Activated CD8-positive, alpha-beta memory T cell treated with anti-CD3 and anti-CD28 coated beads for 4 hours (primary cell): ENCODE results near the gene PIK3R1.
A peak's percentile ranks its signal among the peaks of the same experiment; 100 is the strongest.

Experiments
- DNase-seq, 2 donors: peaks; one replicate each; pipeline ENCODE4 v3.0.0-alpha.2; 2020; ENCODE audit warnings: low read depth in 2 of 2

Gene PIK3R1

GRCh38 chr5:68296895-68297294 lies 81.3 kb downstream of the PIK3R1 start:
- no peak for DNase-seq

DNA sequence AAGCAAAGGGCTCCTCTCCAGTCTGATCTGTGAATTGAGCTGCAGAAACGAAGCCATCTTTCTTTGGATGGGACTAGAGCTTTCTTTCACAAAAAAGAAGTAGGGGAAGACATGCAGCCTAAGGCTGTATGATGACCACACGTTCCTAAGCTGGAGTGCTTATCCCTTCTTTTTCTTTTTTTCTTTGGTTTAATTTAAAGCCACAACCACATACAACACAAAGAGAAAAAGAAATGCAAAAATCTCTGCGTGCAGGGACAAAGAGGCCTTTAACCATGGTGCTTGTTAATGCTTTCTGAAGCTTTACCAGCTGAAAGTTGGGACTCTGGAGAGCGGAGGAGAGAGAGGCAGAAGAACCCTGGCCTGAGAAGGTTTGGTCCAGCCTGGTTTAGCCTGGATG lies 82.1 kb downstream of the PIK3R1 start:
- no peak for DNase-seq

DNA sequence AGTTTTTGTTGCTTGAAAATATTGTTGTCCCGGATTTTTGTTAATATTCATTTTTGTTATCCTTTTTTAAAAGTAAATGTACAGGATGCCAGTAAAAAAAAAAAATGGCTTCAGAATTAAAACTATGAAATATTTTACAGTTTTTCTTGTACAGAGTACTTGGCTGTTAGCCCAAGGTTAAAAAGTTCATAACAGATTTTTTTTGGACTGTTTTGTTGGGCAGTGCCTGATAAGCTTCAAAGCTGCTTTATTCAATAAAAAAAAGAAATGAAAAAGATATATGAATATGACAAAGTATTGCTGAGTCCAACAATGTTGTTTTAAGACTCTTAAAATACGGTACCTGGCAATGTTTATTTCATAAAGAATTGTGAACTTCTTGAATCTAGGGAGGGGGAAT lies 82.9 kb downstream of the PIK3R1 start:
- DNase-seq = no peak

DNA sequence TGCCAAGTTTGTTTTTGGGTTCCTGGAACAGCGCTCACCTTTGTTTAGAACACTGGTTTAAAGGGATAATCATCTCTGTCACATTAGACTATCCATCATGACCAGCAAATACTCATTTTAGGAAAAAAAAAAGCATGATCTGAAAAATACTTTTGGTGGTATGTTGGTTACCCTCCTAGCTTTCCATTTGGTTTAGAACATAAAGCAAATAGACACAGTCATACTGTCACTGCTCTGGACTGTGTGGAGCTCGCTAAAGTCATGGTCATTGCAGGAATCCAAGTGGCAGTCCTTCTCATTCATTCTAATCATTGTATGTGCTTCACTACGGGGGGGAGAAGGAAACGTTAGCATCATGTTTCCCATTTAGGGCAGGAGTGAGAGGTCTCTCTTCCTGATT lies 83.5 kb downstream of the PIK3R1 start:
- no peak for DNase-seq

DNA sequence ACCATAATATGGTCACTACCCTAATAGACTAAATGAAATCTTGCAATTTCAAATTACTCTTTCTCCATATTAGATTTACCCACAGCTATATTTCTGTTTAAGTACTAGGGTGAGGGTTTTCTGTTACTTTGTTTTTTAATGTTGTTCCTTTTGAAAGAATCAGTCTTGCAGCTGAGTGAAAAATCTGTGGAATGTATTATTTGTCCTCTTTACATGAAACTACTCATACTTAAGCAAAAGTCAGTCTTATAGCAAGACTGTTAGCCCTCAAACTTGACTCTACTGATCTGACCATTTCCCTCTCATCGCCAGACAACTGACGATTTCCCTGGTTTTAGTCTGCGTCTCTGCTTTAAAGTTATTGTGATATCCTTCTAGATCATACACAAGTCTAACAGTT lies 84.0 kb downstream of the PIK3R1 start:
- DNase-seq = no peak

DNA sequence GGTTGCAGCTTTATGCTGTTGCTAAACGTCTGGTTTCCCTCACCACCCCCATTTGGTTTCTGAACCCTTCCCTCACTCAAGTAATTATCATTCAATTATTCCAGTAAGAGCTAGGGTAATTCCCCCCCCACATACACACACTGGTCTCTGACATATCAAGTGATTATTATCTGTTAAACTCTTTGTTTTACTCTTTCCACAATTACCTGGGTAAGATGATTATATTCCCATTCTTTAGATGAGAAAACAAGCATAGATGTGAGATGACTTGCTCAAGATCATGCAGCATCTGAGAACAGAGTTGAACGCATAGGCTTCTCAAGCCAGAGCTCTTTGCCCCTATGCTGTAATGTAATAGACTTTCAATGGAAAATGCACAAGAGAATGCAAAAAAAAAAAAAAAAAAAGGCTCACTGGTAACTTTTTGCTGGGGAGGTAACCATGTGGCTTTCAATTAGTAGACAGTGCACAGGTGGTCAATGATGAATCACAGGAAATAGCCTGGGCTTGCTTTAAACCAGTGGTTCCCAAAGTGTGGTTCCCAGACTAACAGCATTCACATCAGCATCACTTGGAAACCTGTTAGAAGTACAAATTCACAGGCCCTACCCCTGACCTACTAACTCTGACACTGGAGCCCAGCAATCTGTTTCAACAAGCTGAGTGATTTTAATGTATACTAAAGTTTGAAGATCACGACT lies 87.6 kb downstream of the PIK3R1 start:
- no peak for DNase-seq

- no peak for DNase-seq
Measured at GRCh38 chr5:68303754-68304420, 88.3 kb downstream of the PIK3R1 start.

- DNase-seq = no peak
Measured at GRCh38 chr5:68304421-68305052, 89.0 kb downstream of the PIK3R1 start.

DNA sequence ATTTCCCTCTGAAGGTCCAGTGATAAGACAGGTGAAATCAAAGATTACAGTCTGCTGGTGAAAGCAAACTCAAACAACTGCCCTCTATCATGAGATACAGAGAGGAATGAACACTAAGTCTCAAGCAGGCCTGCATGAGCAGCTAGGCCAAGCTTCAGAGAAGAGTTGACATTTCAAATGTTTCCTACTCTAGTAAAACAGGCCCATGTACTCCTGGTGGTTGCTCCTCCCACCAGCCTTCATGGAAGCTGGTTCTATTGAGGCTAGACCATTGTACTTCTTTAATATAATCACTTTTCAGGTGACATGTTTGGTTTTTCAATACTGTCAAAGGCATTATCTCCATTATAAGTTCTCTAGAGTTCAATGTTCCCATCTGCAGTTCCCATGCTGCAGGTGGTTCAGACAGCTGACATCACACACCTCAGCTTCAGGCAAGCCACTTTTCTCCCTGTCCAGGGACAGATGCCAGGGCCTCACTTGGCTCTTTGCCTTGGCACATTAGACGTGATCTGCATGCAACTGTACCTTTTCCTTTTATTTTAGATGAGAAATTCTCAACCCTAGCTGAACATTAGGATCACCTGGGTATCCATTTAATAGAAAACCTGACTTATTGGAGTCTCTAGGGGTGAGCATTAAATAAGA lies 89.8 kb downstream of the PIK3R1 start:
- no peak for DNase-seq

DNA sequence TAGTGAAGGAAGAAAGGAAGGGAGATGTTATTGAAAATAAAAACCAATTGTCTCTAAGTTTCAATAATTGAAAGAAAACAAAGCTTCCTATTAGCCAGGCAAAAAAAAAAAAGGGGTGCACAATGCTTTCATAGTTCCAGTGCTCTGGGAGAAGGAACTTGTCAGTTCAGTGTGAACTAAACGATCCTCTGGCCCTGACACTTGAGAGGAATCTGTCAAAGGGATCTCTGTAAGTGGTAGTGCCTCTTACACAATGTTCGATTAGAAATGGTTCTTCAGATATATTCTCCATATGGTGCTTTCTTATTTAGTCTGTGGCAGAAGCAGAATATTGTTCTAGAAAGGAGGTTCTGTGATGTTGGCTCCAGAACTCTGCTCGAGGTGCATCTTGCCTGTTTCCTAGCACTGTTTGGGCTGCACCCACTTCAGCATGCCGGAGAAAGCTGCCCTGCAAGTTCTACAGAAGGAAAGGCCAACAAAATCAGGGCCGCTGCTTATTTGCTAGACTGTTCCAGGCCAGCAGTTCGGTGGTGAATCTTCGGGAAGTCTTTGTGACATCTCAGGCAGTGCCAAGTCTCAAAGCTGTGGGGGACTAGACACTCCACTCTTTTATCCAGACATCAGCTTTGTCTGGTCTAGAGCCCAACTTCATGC lies 90.9 kb downstream of the PIK3R1 start:
- no peak for DNase-seq

DNA sequence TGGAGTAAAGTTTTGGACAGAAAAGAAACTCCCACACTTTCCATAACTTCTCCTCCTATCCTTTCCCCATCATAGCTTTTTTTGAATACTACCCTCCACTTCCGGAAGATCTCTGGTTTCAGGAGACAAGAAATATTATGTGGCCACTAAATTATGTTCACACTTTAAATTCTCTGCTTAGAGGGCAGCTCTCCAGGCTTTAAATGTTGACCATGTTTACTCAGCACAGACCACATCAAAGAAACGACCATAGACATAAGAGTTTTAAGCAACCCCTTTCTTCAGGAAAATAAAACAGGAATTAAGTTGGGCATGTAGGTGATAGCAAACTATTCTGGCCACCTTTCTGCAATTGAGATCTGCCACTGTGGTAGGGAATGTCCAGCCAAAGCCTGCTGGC lies 97.8 kb downstream of the PIK3R1 start:
- no peak for DNase-seq

DNA sequence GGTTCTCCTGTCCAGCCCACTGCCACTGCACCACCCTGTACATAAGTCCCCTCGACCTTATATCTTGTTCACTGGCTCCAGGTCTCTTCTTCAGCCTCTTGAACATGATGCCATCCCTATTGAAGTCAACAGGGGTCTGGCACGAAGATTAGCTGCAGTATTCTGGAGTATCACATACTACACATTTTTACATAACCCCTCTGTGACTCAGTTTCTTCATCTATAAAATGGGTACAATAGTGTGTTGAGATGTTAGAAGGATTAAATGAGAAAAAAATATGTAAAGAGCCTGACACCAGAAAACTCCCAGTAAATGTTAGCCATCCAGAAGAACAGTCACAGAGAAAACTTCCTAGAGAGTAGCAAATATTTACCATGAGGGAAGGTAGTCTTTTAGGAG lies 98.9 kb downstream of the PIK3R1 start:
- no peak for DNase-seq

DNA sequence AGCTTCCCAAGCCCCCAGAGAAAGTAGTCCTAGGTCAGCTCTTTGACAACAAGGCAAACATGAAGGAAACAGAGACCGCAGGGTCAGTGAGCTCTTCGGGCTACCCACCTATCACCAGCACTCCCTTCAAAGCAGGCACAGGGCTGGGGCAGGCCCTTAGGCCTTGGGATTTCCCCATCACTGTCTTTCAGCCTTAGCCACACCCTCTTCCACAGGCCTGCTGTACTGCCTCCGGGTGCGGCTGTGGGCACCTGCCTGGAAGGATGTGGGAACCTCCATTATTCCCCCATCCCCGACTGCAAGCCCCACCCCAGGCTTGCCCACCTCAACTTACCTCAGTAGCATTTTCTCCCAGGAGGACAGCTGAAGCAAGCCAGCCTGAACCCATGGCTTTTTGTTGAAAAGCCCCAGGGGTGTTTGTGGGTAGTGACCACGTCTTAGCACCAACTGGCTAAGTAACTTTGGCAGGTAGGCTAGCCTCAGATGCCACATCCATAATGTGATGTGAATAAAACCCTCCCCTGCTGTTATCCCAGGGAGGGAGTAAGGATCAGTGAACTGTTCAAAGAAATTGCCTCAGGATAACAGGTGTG lies 100.2 kb downstream of the PIK3R1 start:
- DNase-seq = peak in 1 of 2 donors; percentile 20

GRCh38 chr5:68316469-68316868 lies 100.9 kb downstream of the PIK3R1 start:
- no peak for DNase-seq

DNA sequence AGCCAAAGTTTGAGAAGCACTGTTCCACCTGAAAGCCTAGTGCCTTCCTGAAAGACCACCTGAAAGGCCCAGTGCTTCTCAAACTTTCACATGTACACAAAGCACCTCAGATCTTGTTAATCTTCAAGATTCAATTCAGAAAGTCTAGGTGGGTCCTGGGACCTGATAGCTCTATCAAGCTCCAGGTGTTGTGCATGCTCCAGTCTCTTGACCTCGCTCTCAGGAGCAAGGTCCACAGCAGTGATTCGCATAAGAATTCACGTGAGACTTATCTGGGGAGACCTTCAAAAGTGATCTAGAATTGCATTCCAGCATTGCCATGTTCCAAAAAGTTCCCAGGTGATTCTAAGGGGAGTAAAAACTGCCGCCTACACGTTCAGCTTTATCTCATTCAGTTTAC lies 102.1 kb downstream of the PIK3R1 start:
- DNase-seq = no peak

DNA sequence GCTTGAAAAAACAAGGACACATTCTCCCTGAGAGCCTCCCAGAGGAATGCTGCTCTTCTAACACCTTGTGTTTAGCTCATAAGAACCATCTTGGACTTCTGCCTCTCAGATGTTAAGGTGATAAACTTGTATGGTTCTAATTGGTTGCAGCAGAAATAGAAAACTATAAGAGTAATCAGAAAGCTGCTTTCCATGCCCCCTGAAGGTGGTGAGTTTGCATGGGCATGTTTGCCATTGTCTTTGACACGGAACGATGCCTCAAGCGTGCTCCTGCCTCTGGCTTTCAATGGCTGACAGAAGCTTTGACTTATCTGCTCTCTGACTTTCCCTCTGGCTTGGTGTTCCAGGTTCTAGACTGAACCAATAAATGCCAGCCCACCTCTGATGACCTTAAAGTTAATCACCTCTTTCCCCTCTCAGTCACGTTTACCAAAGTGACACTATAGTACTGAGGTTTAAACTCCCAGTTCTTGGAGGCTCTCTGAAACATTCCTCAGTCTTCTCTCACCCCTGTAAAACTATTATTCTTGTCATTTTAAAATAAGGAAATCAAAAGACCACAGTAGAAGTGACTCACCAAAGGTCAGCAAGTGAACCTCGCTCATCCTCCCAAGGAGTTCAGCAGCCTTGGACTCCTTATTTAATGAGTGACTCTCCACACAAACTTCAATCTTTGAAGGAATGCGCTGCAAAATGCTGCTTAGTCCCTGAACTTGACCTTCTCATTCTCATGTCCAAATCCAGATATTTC lies 103.6 kb downstream of the PIK3R1 start:
- no peak for DNase-seq

DNA sequence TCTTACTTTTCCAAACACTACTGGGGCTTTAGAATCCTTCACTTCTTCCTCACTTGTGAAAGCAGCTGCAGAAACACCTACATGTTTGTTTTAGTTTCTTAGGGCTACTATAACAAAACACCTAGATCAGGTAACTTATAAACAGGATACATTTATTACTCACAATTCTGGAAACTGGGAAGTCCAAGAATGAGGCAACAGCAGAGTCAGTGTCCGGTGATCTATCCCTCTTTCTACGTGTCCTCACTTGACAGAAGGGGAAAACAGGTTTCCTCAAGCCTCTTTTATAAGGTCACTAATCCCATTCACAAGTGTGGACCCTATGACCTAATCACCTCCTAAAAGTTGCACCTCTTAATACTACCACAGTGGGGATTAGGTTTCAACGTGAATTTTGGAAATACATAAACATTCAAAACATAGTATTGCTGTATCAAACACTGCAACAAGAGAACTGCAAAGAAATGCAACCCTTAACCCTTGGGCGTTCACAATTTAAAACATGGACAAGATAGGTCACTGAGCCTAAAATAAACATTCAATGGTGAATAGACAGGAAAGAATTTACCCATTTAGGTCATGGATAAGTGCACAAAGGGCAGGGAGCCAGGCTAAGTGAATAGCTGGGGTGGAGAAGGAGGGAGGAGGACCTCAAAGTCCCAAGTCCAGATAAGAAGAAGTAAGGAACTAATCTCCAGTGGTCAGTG lies 104.3 kb downstream of the PIK3R1 start:
- no peak for DNase-seq

DNA sequence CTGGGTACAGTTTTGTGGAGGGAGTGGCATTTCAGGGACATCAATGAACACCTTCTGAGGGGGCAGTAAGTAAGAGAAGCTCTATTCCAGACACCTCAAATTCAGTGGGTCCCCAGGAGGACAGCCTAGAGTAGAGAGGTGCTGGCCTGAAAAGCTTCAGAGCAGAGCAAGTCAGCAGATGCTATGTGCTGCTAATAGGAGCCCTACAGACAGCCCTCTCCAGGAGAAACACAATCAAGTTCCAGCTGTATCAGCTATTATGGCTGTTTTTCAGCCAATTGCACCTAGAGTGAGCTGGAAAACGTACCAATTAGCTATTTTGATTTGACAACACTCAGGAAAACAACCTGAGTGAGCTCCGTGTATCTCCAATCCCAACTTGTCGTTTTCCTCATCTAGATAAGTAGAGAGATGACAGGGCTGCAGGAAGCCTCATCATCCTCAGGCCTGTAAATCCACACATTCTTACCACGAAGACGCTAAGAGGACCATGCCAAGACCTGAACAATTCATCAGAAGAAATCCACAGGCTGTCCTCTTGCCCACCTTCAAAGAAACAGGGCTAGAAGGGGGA lies 104.9 kb downstream of the PIK3R1 start:
- no peak for DNase-seq

GRCh38 chr5:68325065-68325580 lies 109.6 kb downstream of the PIK3R1 start:
- no peak for DNase-seq
